ENCODE results near the gene LCNL1.

The LCNL1 gene

DNA sequence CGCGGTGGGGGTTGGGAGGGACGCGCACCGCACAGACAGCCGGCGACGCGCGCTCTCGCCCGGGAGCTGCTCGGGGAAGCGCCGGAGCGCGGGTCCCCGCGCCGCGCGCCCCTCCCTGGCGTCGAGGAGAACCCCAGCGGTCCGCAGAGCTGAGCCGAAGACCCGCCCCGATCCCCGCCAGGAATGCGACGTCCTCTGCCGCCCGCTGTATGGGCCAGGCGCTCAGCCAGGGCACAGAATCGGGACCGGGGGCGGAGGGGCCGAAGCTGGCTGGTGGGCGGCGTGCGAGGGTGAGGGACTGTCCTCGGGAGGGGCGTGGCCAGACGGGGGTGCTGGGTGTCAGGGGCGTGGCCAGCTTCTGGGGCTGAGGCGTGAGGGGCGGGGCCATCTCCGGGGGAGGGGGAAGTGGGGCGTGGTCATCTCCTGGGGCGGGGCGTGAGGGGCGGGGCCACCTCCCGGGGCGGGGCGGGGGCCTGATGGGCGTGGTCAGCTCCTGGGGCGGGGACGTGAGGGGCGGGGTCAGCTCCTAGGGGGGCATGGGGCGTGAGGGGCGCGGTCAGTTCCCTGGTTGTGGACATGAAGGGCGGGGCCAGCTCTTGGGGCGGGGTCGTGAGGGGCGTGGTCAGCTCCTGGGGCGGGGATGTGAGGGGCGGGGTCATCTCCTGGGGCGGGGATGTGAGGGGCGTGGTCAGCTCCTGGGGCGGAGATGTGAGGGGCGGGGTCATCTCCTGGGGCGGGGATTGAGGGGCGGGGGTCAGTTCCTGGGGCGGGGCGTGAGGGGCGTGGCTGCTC lies 4.5 kb upstream of the LCNL1 start:
- Histone ChIP-seq H3K4me1 (ENCODE audit: control insufficient read depth in 2 of 2, insufficient read depth in 1 of 2, low read depth in 1 of 2, low read length in 2 of 2) (peaks cover 0 to 10% of the 10 kb centered on the region in 2 donors), H2AFZ (ENCODE audit: low read length) (peak overlapping the region; percentile 81), H3K9ac (ENCODE audit: low read depth, low read length, poor library complexity) (peak overlapping the region; percentile 96), H4K91ac (ENCODE audit: low read depth, low read length, poor library complexity) (no peak overlapping the region), H3K4me3 (ENCODE audit: low read length in 2 of 2) (peak overlapping the region; percentile 17 to 81), H2BK120ac (ENCODE audit: low read depth, low read length) (peak overlapping the region; percentile 17), H3K27me3 (ENCODE audit: control insufficient read depth in 3 of 3, insufficient read depth in 3 of 3, low read depth in 1 of 3, low read length in 3 of 3) (peaks cover 0 to 87% (median 13%) of the 10 kb centered on the region in 3 experiments), H3K36me3 (replicated peaks in 1 of 2; ENCODE audit: control insufficient read depth in 2 of 2, insufficient read depth in 2 of 2, low read length in 2 of 2) (no peaks in the 10 kb centered on the region), H2BK12ac (ENCODE audit: low read length) (peak overlapping the region; percentile 99), H3K27ac (replicated peaks; ENCODE audit: low read length) (no peak overlapping the region), H2BK5ac (ENCODE audit: low read length) (no peak overlapping the region), H3K14ac (ENCODE audit: low read length) (peak overlapping the region; percentile 99), H4K8ac (ENCODE audit: low read depth, low read length) (no peak overlapping the region), H3K9me3 (replicated peaks in 1 of 2; ENCODE audit: control insufficient read depth in 2 of 2, insufficient read depth in 1 of 2, low read depth in 1 of 2, low read length in 2 of 2) (no peaks in the 10 kb centered on the region), H2BK15ac (ENCODE audit: low read length) (peak overlapping the region; percentile 92), H3K18ac (ENCODE audit: low read length) (peak overlapping the region; percentile 98), H3K79me1 (ENCODE audit: low read depth, low read length) (no peaks in the 10 kb centered on the region), H3K23ac (ENCODE audit: low read depth, low read length, poor library complexity) (peak overlapping the region; percentile 93), H3K4me2 (ENCODE audit: insufficient read depth, low read length, poor library complexity, severe bottlenecking) (peak overlapping the region; percentile 94), H3K4ac (ENCODE audit: low read length) (peak overlapping the region; percentile 99), H2AK5ac (ENCODE audit: low read depth, low read length) (peak overlapping the region; percentile 97)
- no CpG with 5 or more reads among the region's 78 CpGs for WGBS, 2 donors (ENCODE audit: extremely low coverage in 2 of 2, insufficient read length in 2 of 2, insufficient replicate concordance in 1 of 2)
- peak; percentile 82 for DNase-seq (ENCODE audit: low spot score)

DNA sequence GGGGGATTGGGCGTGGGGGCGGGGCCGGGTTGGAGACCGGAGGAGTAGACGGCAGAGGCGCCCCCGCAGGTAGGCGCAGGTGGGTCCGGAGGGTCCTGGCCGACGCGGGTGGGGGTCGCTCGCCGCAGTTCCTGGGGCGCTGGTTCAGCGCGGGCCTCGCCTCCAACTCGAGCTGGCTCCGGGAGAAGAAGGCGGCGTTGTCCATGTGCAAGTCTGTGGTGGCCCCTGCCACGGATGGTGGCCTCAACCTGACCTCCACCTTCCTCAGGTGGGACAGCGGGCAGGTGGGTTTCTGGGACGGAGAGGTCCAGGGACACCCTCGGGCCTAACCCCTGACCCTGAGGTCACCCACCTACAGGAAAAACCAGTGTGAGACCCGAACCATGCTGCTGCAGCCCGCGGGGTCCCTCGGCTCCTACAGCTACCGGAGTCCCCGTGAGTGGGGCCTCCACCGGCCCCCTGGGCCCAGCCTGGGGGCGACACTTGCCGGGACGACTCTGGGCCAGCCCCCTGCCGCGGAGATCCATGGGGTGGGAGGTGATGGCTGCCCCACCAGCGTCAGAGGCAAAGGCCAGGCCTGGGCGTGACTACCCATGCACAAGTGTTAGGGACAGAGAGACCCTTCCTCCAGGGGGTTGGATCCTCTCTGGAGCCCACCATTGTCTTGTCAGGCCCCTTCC lies 3.8 kb upstream of the LCNL1 start:
- H2BK5ac ChIP-seq (ENCODE audit: low read length), result no peak overlapping the region
- no peak overlapping the region for H2AFZ ChIP-seq (ENCODE audit: low read length)
- H3K9ac ChIP-seq (ENCODE audit: low read depth, low read length, poor library complexity), result no peak overlapping the region
- no peaks in the 10 kb centered on the region for H3K79me1 ChIP-seq (ENCODE audit: low read depth, low read length)
- H3K4me1 ChIP-seq (ENCODE audit: control insufficient read depth in 2 of 2, insufficient read depth in 1 of 2, low read depth in 1 of 2, low read length in 2 of 2), result peaks cover 0 to 10% of the 10 kb centered on the region in 2 donors
- no peak for DNase-seq (ENCODE audit: low spot score)
- peak overlapping the region in 1 of 2 donors; percentile 36 for H3K4me3 ChIP-seq (ENCODE audit: low read length in 2 of 2)
- peaks cover 0 to 86% (median 20%) of the 10 kb centered on the region in 3 experiments for H3K27me3 ChIP-seq (ENCODE audit: control insufficient read depth in 3 of 3, insufficient read depth in 3 of 3, low read depth in 1 of 3, low read length in 3 of 3)
- H2BK120ac ChIP-seq (ENCODE audit: low read depth, low read length), result no peak overlapping the region
- peak overlapping the region; percentile 11 for H3K4me2 ChIP-seq (ENCODE audit: insufficient read depth, low read length, poor library complexity, severe bottlenecking)
- H2AK5ac ChIP-seq (ENCODE audit: low read depth, low read length), result peak overlapping the region; percentile 98
- peak overlapping the region; percentile 82 for H3K14ac ChIP-seq (ENCODE audit: low read length)
- H3K4ac ChIP-seq (ENCODE audit: low read length), result no peak overlapping the region
- H4K8ac ChIP-seq (ENCODE audit: low read depth, low read length), result no peak overlapping the region
- no peak overlapping the region for H4K91ac ChIP-seq (ENCODE audit: low read depth, low read length, poor library complexity)
- H3K23ac ChIP-seq (ENCODE audit: low read depth, low read length, poor library complexity), result peak overlapping the region; percentile 55
- peak overlapping the region; percentile 67 for H2BK15ac ChIP-seq (ENCODE audit: low read length)
- H3K27ac ChIP-seq (replicated peaks; ENCODE audit: low read length), result no peak overlapping the region
- H2BK12ac ChIP-seq (ENCODE audit: low read length), result peak overlapping the region; percentile 58
- H3K36me3 ChIP-seq (replicated peaks in 1 of 2; ENCODE audit: control insufficient read depth in 2 of 2, insufficient read depth in 2 of 2, low read length in 2 of 2), result no peaks in the 10 kb centered on the region
- WGBS, 2 donors (ENCODE audit: extremely low coverage in 2 of 2, insufficient read length in 2 of 2, insufficient replicate concordance in 1 of 2), result no CpG with 5 or more reads among the region's 41 CpGs
- peak overlapping the region; percentile 85 for H3K18ac ChIP-seq (ENCODE audit: low read length)
- H3K9me3 ChIP-seq (replicated peaks in 1 of 2; ENCODE audit: control insufficient read depth in 2 of 2, insufficient read depth in 1 of 2, low read depth in 1 of 2, low read length in 2 of 2), result no peaks in the 10 kb centered on the region

DNA sequence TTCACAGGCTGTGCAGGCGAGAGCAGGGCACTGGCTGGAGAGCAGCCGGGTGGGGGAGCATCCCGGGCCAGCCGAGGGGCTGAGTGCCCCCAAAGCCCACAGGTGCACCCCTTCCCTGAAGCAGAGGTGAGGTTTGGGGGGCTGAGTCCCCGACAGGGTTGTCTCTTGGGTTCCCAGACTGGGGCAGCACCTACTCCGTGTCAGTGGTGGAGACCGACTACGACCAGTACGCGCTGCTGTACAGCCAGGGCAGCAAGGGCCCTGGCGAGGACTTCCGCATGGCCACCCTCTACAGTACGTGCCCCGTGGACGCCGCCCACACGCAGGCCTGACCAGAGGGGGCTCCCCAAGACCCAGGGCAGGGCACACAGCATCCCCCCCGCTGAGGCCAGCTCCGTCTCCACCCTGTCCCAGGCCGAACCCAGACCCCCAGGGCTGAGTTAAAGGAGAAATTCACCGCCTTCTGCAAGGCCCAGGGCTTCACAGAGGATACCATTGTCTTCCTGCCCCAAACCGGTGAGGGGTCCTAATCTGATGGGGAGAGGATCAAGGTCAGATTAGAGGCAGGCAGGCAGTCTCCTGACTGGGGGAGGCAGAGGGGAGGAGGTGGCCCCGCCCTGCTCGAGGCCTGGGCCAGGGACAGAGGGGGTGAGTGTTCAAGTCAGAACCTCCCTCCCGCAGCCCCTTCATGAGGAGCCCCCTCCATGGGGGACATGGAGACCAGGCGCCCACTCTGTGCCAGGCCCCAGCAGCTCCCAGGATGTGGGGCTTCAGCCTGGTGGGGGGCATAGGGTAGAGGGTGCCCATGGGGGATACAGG lies 2.8 kb upstream of the LCNL1 start:
- no peak overlapping the region for H4K91ac ChIP-seq (ENCODE audit: low read depth, low read length, poor library complexity)
- H3K4me1 ChIP-seq (ENCODE audit: control insufficient read depth in 2 of 2, insufficient read depth in 1 of 2, low read depth in 1 of 2, low read length in 2 of 2), result peaks cover 0 to 10% of the 10 kb centered on the region in 2 donors
- H2BK120ac ChIP-seq (ENCODE audit: low read depth, low read length), result peak overlapping the region; percentile 17
- peak overlapping the region; percentile 58 for H2BK12ac ChIP-seq (ENCODE audit: low read length)
- no peak for DNase-seq (ENCODE audit: low spot score)
- peaks cover 2 to 80% (median 30%) of the 10 kb centered on the region in 3 experiments for H3K27me3 ChIP-seq (ENCODE audit: control insufficient read depth in 3 of 3, insufficient read depth in 3 of 3, low read depth in 1 of 3, low read length in 3 of 3)
- no peak overlapping the region for H2AFZ ChIP-seq (ENCODE audit: low read length)
- H3K79me1 ChIP-seq (ENCODE audit: low read depth, low read length), result no peaks in the 10 kb centered on the region
- H3K4me2 ChIP-seq (ENCODE audit: insufficient read depth, low read length, poor library complexity, severe bottlenecking), result no peak overlapping the region
- H4K8ac ChIP-seq (ENCODE audit: low read depth, low read length), result no peak overlapping the region
- H2AK5ac ChIP-seq (ENCODE audit: low read depth, low read length), result peak overlapping the region; percentile 84
- no peak overlapping the region for H3K9ac ChIP-seq (ENCODE audit: low read depth, low read length, poor library complexity)
- peak overlapping the region; percentile 75 for H2BK5ac ChIP-seq (ENCODE audit: low read length)
- no peaks in the 10 kb centered on the region for H3K36me3 ChIP-seq (replicated peaks in 1 of 2; ENCODE audit: control insufficient read depth in 2 of 2, insufficient read depth in 2 of 2, low read length in 2 of 2)
- no peak overlapping the region for H3K14ac ChIP-seq (ENCODE audit: low read length)
- no peak overlapping the region for H3K4me3 ChIP-seq (ENCODE audit: low read length in 2 of 2)
- H3K18ac ChIP-seq (ENCODE audit: low read length), result peak overlapping the region; percentile 70
- peak overlapping the region; percentile 67 for H3K4ac ChIP-seq (ENCODE audit: low read length)
- peak overlapping the region; percentile 81 for H2BK15ac ChIP-seq (ENCODE audit: low read length)
- no CpG with 5 or more reads among the region's 26 CpGs for WGBS, 2 donors (ENCODE audit: extremely low coverage in 2 of 2, insufficient read length in 2 of 2, insufficient replicate concordance in 1 of 2)
- H3K23ac ChIP-seq (ENCODE audit: low read depth, low read length, poor library complexity), result peak overlapping the region; percentile 85
- no peak overlapping the region for H3K27ac ChIP-seq (replicated peaks; ENCODE audit: low read length)
- H3K9me3 ChIP-seq (replicated peaks in 1 of 2; ENCODE audit: control insufficient read depth in 2 of 2, insufficient read depth in 1 of 2, low read depth in 1 of 2, low read length in 2 of 2), result no peaks in the 10 kb centered on the region
